MG63 (cell line): Measurements from ENCODE around the gene HIVEP1. TPM values are rescaled to one million over a fixed set of nuclear protein-coding genes. Genes with fewer than 3 reads are reported as not detected.

Experiments used
- DNase-seq: peaks from one replicate; pipeline ENCODE4 v3.0.0-alpha.2; 2020
- H3K27me3 ChIP-seq: fragments of 250-450 bp; sonication (Bioruptor Pico); 2 replicates; pipeline ENCODE4 v1.5.1; 2020; ENCODE audit warnings: mild to moderate bottlenecking, moderate library complexity
- H3K36me3 ChIP-seq: fragments of 250-450 bp; sonication (Bioruptor Pico); 2 replicates; pipeline ENCODE4 v1.5.1; 2020; ENCODE audit warnings: mild to moderate bottlenecking, moderate library complexity
- H3K4me3 ChIP-seq: fragments of 250-450 bp; sonication (Bioruptor Pico); 2 replicates; pipeline ENCODE4 v1.5.1; 2020; ENCODE audit warnings: mild to moderate bottlenecking, moderate library complexity
- H3K9me3 ChIP-seq: fragments of 250-450 bp; sonication (Bioruptor Pico); 2 replicates; pipeline ENCODE4 v1.5.1; 2020; ENCODE audit warnings: mild to moderate bottlenecking, moderate library complexity
- total RNA-seq: library from RNA; depleted of rRNA; stranded (reverse); fragments of >200 nt; shearing (Covaris generic); gene quantifications from 2 replicates; pipeline ENCODE4 v1.2.3, GENCODE V29; 2014; ENCODE audit warnings: low replicate concordance

Gene HIVEP1
- total RNA-seq, 1 experiment from 2014 or later, result 3.1 TPM

- DNase-seq, result no peak
- peaks cover 2% of the 10 kb centered on the region; the same call in 1 of the 2 replicates for H3K9me3 ChIP-seq
- no peaks in the 10 kb centered on the region for H3K27me3 ChIP-seq
- peak overlapping the region; percentile 87 for H3K4me3 ChIP-seq
- peaks cover 8% of the 10 kb centered on the region for H3K36me3 ChIP-seq
Observed at GRCh38 chr6:12009876-12010634, 2.1 kb upstream of the HIVEP1 start.

GRCh38 chr6:12010635-12011275 lies 1.4 kb upstream of the HIVEP1 start:
- Histone ChIP-seq H3K36me3 (peaks cover 15% of the 10 kb centered on the region), H3K9me3 (peaks cover 2% of the 10 kb centered on the region; the same call in 1 of the 2 replicates), H3K27me3 (no peaks in the 10 kb centered on the region), H3K4me3 (peak overlapping the region; percentile 87)
- DNase-seq, result peak; percentile 80

DNA sequence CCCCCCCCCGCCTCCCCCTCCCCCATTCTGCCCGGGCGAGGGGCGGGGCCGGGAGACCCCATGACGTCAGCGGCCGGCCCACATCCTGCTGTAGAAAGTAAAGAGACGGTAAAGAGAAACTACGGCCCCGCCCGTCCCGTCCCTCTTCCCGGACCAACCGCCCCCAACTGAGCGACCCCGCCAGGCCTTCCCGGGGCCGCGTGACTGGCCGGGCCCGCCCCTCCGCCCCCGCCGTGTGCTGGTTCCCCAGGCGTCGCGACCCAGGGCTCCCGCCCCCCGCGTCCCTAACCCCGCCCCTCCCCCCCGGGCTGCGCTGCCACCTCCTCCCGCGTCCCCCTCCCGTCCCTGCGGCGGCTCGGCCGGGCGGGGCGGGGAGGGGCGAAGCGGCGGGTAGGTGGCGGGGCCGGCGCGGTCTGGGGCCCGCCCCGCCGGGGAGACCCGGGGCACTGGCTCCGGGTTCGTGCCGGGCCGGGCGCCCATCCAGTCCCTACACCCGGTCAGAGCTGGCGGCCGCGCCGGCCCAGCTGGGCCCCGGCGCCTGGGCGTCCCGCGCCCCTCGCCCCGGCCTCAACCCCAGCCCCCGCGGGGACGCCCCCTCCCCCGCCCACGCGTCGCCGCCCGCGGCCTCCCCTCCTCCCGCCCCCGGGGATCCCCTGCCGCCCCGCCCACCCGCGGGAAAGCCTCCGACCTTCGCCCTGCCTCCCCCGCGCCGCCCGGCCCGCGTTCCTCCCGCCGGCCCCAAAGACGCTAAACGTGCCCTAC lies 655 bp upstream of the HIVEP1 start:
- peak; percentile 100 for DNase-seq
- H3K9me3 ChIP-seq, result peaks cover 2% of the 10 kb centered on the region; the same call in 1 of the 2 replicates
- H3K36me3 ChIP-seq, result peaks cover 22% of the 10 kb centered on the region
- H3K27me3 ChIP-seq, result no peaks in the 10 kb centered on the region
- H3K4me3 ChIP-seq, result peak overlapping the region; percentile 94

GRCh38 chr6:12012558-12013306 lies 620 bp downstream of the HIVEP1 start:
- DNase-seq, result peak; percentile 98
- H3K27me3 ChIP-seq, result no peaks in the 10 kb centered on the region
- H3K9me3 ChIP-seq, result peaks cover 8% of the 10 kb centered on the region
- H3K36me3 ChIP-seq, result peaks cover 34% of the 10 kb centered on the region
- H3K4me3 ChIP-seq, result peak overlapping the region; percentile 94

DNA sequence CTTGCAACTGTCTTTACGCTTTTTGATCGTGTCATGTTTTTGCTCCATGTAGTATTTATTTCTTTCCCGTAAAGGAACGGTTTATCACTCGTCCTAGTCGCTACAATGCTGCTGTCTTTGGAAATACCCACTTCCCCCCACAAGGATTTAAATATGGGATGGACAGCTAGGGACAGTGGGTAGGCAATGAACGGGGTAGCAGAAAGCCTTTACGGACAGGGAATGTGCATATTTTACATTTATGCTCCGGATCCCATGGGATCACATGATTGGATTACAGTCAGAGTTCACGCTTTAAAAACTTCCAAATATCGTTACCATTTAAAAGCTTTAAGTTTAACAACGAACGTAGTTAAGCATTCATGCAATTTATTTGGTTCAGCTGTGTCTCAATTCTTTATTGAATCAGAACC lies 1.2 kb downstream of the HIVEP1 start:
- H3K9me3 ChIP-seq, result peaks cover 8% of the 10 kb centered on the region
- H3K36me3 ChIP-seq, result peaks cover 35% of the 10 kb centered on the region
- peak overlapping the region; percentile 94 for H3K4me3 ChIP-seq
- DNase-seq, result no peak
- H3K27me3 ChIP-seq, result no peaks in the 10 kb centered on the region

- H3K4me3 ChIP-seq, result no peak overlapping the region; the same call in 1 of the 2 replicates
- peak; percentile 23 for DNase-seq
Observed at GRCh38 chr6:12014027-12014872, 2.1 kb downstream of the HIVEP1 start.

DNA sequence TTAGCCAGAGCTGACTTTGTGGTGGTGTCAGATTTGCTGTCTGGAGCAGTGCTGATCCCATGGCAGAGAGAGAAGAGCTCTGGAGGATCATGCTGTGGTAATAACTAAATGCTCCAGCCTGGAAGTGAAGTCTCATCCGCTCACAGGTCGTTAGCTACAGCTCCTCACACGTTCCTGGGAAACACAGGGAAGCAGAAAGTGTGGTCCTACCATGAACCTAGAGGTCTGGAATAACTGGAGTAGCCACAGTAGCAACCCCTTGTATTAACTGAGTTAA lies 2.7 kb downstream of the HIVEP1 start:
- peaks cover 8% of the 10 kb centered on the region for H3K9me3 ChIP-seq
- H3K4me3 ChIP-seq, result no peak overlapping the region
- H3K36me3 ChIP-seq, result peaks cover 39% of the 10 kb centered on the region
- no peaks in the 10 kb centered on the region for H3K27me3 ChIP-seq
- no peak for DNase-seq

More at GRCh38 chr6:12014027-12014872, 2.1 kb downstream of the HIVEP1 start:
- Histone ChIP-seq H3K9me3 (peaks cover 8% of the 10 kb centered on the region), H3K27me3 (no peaks in the 10 kb centered on the region), H3K36me3 (peaks cover 35% of the 10 kb centered on the region)

GRCh38 chr6:12017263-12017662 lies 5.2 kb downstream of the HIVEP1 start:
- H3K27me3 ChIP-seq, result no peaks in the 10 kb centered on the region
- peaks cover 8% of the 10 kb centered on the region for H3K9me3 ChIP-seq
- peaks cover 53% of the 10 kb centered on the region for H3K36me3 ChIP-seq
- DNase-seq, result no peak
- H3K4me3 ChIP-seq, result no peak overlapping the region

DNA sequence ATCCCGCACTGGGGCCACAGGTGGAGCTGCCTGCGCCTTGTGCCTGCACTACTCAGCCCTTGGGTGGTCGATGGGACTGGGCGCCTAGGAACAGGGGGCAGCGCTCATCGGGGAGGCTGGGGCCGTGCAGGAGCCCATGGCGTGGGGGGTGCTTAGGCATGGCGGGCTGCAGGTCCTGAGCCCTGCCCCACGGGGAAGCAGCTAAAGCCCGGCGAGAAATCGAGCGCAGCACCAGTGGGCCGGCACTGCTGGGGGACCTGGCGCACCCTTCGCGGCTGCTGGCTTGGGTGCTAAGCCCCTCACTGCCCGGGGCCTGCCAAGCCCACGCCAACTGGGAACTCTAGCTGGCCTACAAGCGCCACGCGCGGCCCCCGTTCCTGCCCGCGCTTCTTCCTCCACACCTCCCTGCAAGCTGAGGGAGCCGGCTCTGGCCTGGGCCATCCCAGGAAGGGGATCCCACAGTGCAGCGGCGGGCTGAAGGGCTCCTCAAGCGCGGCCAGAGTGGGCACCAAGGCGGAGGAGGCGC lies 5.8 kb downstream of the HIVEP1 start:
- Histone ChIP-seq H3K4me3 (no peak overlapping the region), H3K36me3 (peaks cover 53% of the 10 kb centered on the region), H3K9me3 (peaks cover 8% of the 10 kb centered on the region), H3K27me3 (no peaks in the 10 kb centered on the region)
- DNase-seq, result no peak

DNA sequence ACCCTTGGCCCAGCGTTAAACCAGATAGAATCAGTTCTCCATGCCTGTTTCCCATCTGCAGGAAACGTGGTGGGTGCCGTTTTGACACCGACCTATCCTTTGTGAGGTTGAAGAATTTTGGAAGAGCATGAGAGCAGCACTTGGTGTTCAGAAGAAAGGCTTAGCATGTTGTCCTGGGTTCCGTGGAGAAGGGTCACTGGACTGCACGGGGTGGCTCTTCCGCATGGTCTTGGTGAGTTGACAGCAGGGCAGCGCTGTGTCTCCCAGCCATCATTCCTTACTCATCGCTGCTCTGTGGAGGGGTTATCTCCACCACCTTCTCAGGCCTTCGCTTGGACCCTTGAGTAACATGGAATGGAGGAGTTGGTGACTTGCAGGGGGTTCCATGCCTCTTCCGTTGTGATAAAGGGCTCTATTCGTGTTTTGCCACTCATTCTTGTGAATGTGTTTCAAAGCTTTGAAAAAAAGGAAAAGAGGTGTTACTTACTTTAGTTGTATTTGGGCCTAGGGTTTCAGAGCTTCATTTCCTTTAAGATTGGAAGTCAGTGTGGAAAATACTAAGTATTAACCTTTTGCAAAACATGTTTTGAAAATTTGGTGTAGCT lies 8.2 kb downstream of the HIVEP1 start:
- no peak for DNase-seq
- Histone ChIP-seq H3K27me3 (no peaks in the 10 kb centered on the region), H3K4me3 (no peak overlapping the region), H3K9me3 (peaks cover 6% of the 10 kb centered on the region; the same call in 1 of the 2 replicates), H3K36me3 (peaks cover 43% of the 10 kb centered on the region)

- Histone ChIP-seq H3K27me3 (no peaks in the 10 kb centered on the region), H3K4me3 (no peak overlapping the region), H3K9me3 (no peaks in the 10 kb centered on the region), H3K36me3 (peaks cover 34% of the 10 kb centered on the region)
- no peak for DNase-seq
Observed at GRCh38 chr6:12022481-12022880, 10.4 kb downstream of the HIVEP1 start.

DNA sequence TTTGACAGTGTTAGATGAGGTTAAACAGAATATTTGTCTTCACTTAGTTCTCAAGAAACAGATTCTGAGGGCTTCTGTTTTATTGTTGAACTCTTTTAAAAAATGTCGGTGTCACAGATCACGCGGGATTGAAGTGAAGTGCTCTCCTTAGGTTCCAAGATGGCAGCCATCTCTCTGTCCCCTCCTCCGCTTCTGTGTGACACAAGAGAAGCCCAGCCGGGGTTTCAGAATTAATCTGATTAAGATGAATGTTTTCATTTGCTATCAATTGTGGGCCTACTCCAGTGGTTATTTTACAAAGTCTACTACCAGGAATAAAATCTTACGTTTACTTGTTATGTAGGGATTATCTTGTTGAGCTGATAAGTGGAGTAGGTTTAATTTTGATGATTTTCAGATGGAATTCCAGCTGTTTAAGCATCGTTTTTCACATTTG lies 10.9 kb downstream of the HIVEP1 start:
- no peaks in the 10 kb centered on the region for H3K27me3 ChIP-seq
- H3K9me3 ChIP-seq, result no peaks in the 10 kb centered on the region
- H3K4me3 ChIP-seq, result no peak overlapping the region
- no peak for DNase-seq
- H3K36me3 ChIP-seq, result peaks cover 36% of the 10 kb centered on the region

GRCh38 chr6:12024216-12024615 lies 12.1 kb downstream of the HIVEP1 start:
- Histone ChIP-seq H3K27me3 (no peaks in the 10 kb centered on the region), H3K36me3 (peaks cover 48% of the 10 kb centered on the region), H3K4me3 (no peak overlapping the region), H3K9me3 (peaks cover 11% of the 10 kb centered on the region)
- DNase-seq, result no peak

GRCh38 chr6:12024699-12025434 lies 12.8 kb downstream of the HIVEP1 start:
- peaks cover 17% of the 10 kb centered on the region for H3K9me3 ChIP-seq
- no peak overlapping the region for H3K4me3 ChIP-seq
- peaks cover 50% of the 10 kb centered on the region for H3K36me3 ChIP-seq
- H3K27me3 ChIP-seq, result no peaks in the 10 kb centered on the region
- DNase-seq, result no peak

DNA sequence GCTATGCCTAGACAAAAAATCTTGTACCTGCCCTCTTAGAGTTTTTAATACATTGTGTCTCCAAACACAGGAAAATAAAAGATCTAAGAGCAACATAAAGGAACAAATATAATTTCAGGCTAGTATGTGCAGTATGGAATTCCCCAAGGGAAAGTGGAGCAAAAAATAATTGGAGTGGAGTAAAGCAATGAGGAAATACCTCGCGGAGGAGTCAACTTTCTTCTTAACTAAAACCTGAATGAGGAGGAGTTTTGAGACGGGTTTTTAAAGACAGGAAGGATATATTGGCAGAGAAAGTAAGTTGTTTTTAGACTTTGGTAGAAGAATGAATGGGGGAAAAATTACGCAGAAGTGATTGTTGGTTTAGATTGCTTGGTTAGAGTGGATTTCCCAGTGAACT lies 14.0 kb downstream of the HIVEP1 start:
- H3K4me3 ChIP-seq, result no peak overlapping the region
- H3K36me3 ChIP-seq, result peaks cover 52% of the 10 kb centered on the region
- DNase-seq, result no peak
- H3K27me3 ChIP-seq, result no peaks in the 10 kb centered on the region
- H3K9me3 ChIP-seq, result peaks cover 27% of the 10 kb centered on the region
